Ishikawa (cell line): ENCODE results near the gene EXOC3.

Experiments
- CEBPB ChIP-seq: IDR thresholded peaks from 2 replicates; pipeline ENCODE4 v1.6.1; 2012
- CREB1 ChIP-seq: IDR thresholded peaks from 2 replicates; pipeline ENCODE4 v1.6.1; 2012; ENCODE audit warnings: low read depth
- EGR1 ChIP-seq: IDR thresholded peaks from 2 replicates; pipeline ENCODE4 v1.6.1; 2012
- EP300 ChIP-seq: IDR thresholded peaks from 2 replicates; pipeline ENCODE4 v1.6.1; 2012; ENCODE audit warnings: borderline replicate concordance
- FOXM1 ChIP-seq: IDR thresholded peaks from 2 replicates; pipeline ENCODE4 v1.6.1; 2012; ENCODE audit warnings: low read depth, borderline replicate concordance
- MAX ChIP-seq: IDR thresholded peaks from 2 replicates; pipeline ENCODE4 v1.6.1; 2012
- NFIC ChIP-seq: IDR thresholded peaks from 2 replicates; pipeline ENCODE4 v1.6.1; 2012
- RAD21 ChIP-seq: IDR thresholded peaks from 2 replicates; pipeline ENCODE4 v1.6.1; 2012; ENCODE audit warnings: low read depth
- REST ChIP-seq: IDR thresholded peaks from 2 replicates; pipeline ENCODE4 v1.6.1; 2012; ENCODE audit warnings: low read depth, mild to moderate bottlenecking
- TAF1 ChIP-seq: IDR thresholded peaks from 2 replicates; pipeline ENCODE4 v1.6.1; 2012; ENCODE audit warnings: low read depth, mild to moderate bottlenecking
- TCF12 ChIP-seq: IDR thresholded peaks from 2 replicates; pipeline ENCODE4 v1.6.1; 2012; ENCODE audit warnings: low read depth
- TEAD4 ChIP-seq: IDR thresholded peaks from 2 replicates; pipeline ENCODE4 v1.6.1; 2012
- YY1 ChIP-seq: IDR thresholded peaks from 2 replicates; pipeline ENCODE4 v1.6.1; 2012; ENCODE audit warnings: low read depth
- ZBTB7A ChIP-seq: IDR thresholded peaks from 2 replicates; pipeline ENCODE4 v1.6.1; 2012; ENCODE audit warnings: low read depth
- TF ChIP-seq, protein P1 (sequence below): IDR thresholded peaks from 2 replicates; pipeline ENCODE4 v1.6.1; 2012

Gene EXOC3

DNA sequence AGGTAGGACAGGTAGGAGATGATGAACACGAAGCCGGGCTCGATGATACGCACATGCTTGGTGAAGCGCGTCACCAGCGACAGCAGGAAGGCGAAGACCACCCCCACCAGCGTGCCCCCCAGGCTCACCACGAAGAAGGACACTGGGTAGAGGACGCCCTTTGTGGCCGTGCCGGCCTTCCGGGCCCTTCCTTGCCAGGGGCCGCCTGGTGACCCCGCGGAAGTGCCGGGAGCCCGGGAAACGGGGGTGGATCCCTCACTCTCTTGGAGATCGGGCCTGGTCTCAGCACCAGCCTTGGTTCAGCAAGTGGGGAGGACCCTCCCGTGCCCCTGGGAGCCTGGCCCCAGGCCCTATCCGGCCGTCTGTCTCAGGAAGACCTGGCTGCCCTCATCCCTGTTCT lies 41.6 kb downstream of the EXOC3 start:
- no peak for TF ChIP-seq EP300
- TF ChIP-seq CREB1: no peak
- TF ChIP-seq REST: no peak
- no peak for TF ChIP-seq FOXM1
- TF ChIP-seq YY1: no peak
- TF ChIP-seq EGR1: no peak
- TF ChIP-seq TEAD4: no peak
- TF ChIP-seq CEBPB: no peak
- no peak for TF ChIP-seq TAF1
- no peak for TF ChIP-seq ZBTB7A
- TF ChIP-seq RAD21: no peak
- TF ChIP-seq MAX: no peak
- TF ChIP-seq TCF12: no peak
- TF ChIP-seq NFIC: no peak
- TF ChIP-seq, protein P1, sequence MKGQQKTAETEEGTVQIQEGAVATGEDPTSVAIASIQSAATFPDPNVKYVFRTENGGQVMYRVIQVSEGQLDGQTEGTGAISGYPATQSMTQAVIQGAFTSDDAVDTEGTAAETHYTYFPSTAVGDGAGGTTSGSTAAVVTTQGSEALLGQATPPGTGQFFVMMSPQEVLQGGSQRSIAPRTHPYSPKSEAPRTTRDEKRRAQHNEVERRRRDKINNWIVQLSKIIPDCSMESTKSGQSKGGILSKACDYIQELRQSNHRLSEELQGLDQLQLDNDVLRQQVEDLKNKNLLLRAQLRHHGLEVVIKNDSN: no peak

- TF ChIP-seq REST (no peak), FOXM1 (no peak), EP300 (no peak), CEBPB (no peak), NFIC (no peak), CREB1 (no peak), TEAD4 (no peak), ZBTB7A (no peak), EGR1 (no peak), MAX (no peak), YY1 (no peak), TCF12 (no peak), TAF1 (no peak), RAD21 (no peak)
- TF ChIP-seq, protein P1: no peak
Observed at GRCh38 chr5:485113-485945, 42.4 kb downstream of the EXOC3 start.

DNA sequence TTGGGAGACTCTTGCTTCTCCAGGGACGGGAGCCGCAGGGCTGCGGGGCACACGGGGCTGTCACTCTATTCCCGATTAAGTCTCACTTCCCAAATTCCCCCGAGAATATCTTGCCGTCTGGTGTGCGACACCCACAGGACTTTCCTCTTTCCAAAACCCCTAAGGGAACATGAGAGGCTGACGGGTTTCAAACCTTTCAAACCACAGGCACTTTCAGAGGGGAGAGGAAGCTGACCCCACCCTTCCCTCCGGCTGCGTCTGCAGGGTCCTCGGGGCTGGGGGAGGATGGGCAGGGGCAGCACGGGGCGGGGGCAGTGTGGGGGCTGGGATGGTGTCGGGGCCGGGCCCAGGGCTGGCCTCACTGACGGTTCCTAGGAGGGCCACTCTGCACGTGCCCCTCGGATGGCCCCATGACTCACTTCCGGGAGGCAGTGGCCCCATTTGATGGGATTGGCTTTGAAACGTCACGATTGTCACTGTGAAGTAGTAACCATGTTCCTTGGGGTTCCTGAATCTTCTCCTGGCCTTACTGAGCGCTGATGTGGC lies 43.0 kb downstream of the EXOC3 start:
- TF ChIP-seq CEBPB: no peak
- no peak for TF ChIP-seq NFIC
- no peak for TF ChIP-seq ZBTB7A
- TF ChIP-seq EGR1: no peak
- TF ChIP-seq FOXM1: no peak
- no peak for TF ChIP-seq TEAD4
- TF ChIP-seq REST: no peak
- TF ChIP-seq, protein P1: no peak
- no peak for TF ChIP-seq MAX
- TF ChIP-seq TCF12: no peak
- no peak for TF ChIP-seq YY1
- TF ChIP-seq TAF1: no peak
